Endothelial cell of umbilical vein (primary cell): ENCODE data around the gene ADGRB2. TPM values are rescaled to one million over a fixed set of nuclear protein-coding genes. Genes with fewer than 3 reads are reported as not detected.

Experiments used
- BruUV-seq: library from RNA; stranded (reverse); fragments of 400-500 nt; replicated peaks from 2 replicates; lab custom pipeline; 2021; lab: Mats Ljungman, UMichigan
- CTCF ChIA-PET: fragments of 300-600, 350-600 bp; sonication (Branson Sonifier 250); formaldehyde crosslinking; loops from one replicate; lab custom pipeline; 2021; ENCODE audit warnings: antibody characterized with exemption, inconsistent platforms; lab: Charles Lee
- POLR2A ChIA-PET: fragments of 300-600, 350-600 bp; sonication (Branson Sonifier 250); formaldehyde crosslinking; loops from one replicate; lab custom pipeline; 2021; ENCODE audit warnings: antibody characterized with exemption, inconsistent platforms; lab: Charles Lee
- DNase-seq: peaks from one replicate; pipeline ENCODE4 v3.0.0-alpha.2; 2011; ENCODE audit warnings: low read depth, low spot score
- FAIRE-seq: peaks from 2 replicates; lab custom pipeline; 2011; peaks lifted over from hg19 to GRCh38; lab: Jason Lieb, UNC
- H2AFZ ChIP-seq: 2 replicates; pipeline ENCODE4 v1.6.0; 2012; ENCODE audit warnings: low read depth, low read length, control low read depth, inconsistent platforms
- H3K27ac ChIP-seq: 2 replicates; pipeline ENCODE4 v1.5.1; 2011; ENCODE audit warnings: low read depth, mild to moderate bottlenecking, control low read depth, low read length, moderate library complexity; ENCODE audit not compliant: insufficient read depth
- H3K27me3 ChIP-seq, 2 experiments: 2 replicates each; pipeline versions ENCODE4 v1.6.0 to v1.6.1; 2011; ENCODE audit warnings: low read length in 2 of 2, mixed read lengths in 1 of 2; ENCODE audit not compliant: control insufficient read depth in 2 of 2, insufficient read depth in 2 of 2
- H3K36me3 ChIP-seq, 2 experiments: 2 replicates in 1 of 2; 3 replicates in 1 of 2; pipeline ENCODE4 v1.5.1; 2011; ENCODE audit warnings: low read length in 2 of 2, mild to moderate bottlenecking in 1 of 2, moderate library complexity in 1 of 2; ENCODE audit not compliant: control insufficient read depth in 2 of 2, insufficient read depth in 2 of 2; ENCODE audit errors: extremely low read depth in 1 of 2
- H3K4me1 ChIP-seq: 3 replicates; pipeline ENCODE4 v1.5.1; 2011; ENCODE audit warnings: mild to moderate bottlenecking, low read length; ENCODE audit not compliant: control insufficient read depth, insufficient read depth; ENCODE audit errors: extremely low read depth
- H3K4me2 ChIP-seq: 2 replicates; pipeline ENCODE4 v1.6.1; 2011; ENCODE audit warnings: low read length, control low read depth, mixed read lengths; ENCODE audit not compliant: insufficient read depth
- H3K4me3 ChIP-seq, 3 experiments: fragments of 200-600 bp in 1 of 3; sonication (generic), shearing (Covaris generic) in 1 of 3; replicated peaks in 1 of 3; 2 replicates each; pipeline ENCODE4 v1.5.1; 2011 to 2016; ENCODE audit warnings: control low read depth in 3 of 3, low read length in 3 of 3, mild to moderate bottlenecking in 2 of 3, inconsistent platforms in 1 of 3, low read depth in 1 of 3, moderate library complexity in 1 of 3; ENCODE audit not compliant: insufficient read depth in 1 of 3
- H3K79me2 ChIP-seq: 2 replicates; pipeline ENCODE4 v1.6.0; 2012; ENCODE audit warnings: low read length, inconsistent platforms; ENCODE audit not compliant: control insufficient read depth, insufficient read depth
- H3K9ac ChIP-seq: replicated peaks from 2 replicates; pipeline ENCODE3; 2011; ENCODE audit warnings: low read length, control low read depth; ENCODE audit not compliant: insufficient read depth; ENCODE audit errors: extremely low read depth
- H3K9me1 ChIP-seq: replicated peaks from 3 replicates; pipeline ENCODE4 v1.6.0; 2011; ENCODE audit warnings: mild to moderate bottlenecking, low read length; ENCODE audit not compliant: control insufficient read depth, insufficient read depth; ENCODE audit errors: extremely low read depth
- H3K9me3 ChIP-seq: replicated peaks from 2 replicates; pipeline ENCODE4 v1.5.1; 2012; ENCODE audit warnings: low read length, inconsistent platforms; ENCODE audit not compliant: control insufficient read depth, insufficient read depth
- H4K20me1 ChIP-seq: replicated peaks from 2 replicates; pipeline ENCODE3; 2011; ENCODE audit warnings: mild to moderate bottlenecking, low read length; ENCODE audit not compliant: control insufficient read depth, insufficient read depth; ENCODE audit errors: extremely low read depth
- EZH2 ChIP-seq: IDR thresholded peaks from 2 replicates; pipeline ENCODE4 v1.6.1; 2012; ENCODE audit warnings: borderline replicate concordance, low read depth, mild to moderate bottlenecking, moderate library complexity, low read length, inconsistent platforms; ENCODE audit not compliant: severe bottlenecking
- FOS ChIP-seq: IDR thresholded peaks from 2 replicates; pipeline ENCODE4 v1.6.1; 2011; ENCODE audit warnings: mild to moderate bottlenecking, low read length, moderate library complexity, borderline replicate concordance; ENCODE audit not compliant: insufficient read depth
- GATA2 ChIP-seq: IDR thresholded peaks from 2 replicates; pipeline ENCODE4 v1.7.0; 2011; ENCODE audit warnings: low read depth, mild to moderate bottlenecking, moderate library complexity, mixed read lengths, low read length; ENCODE audit not compliant: insufficient read length, insufficient read depth
- JUN ChIP-seq: IDR thresholded peaks from 2 replicates; pipeline ENCODE4 v1.6.1; 2011; ENCODE audit warnings: borderline replicate concordance, low read depth; ENCODE audit not compliant: insufficient read length, insufficient read depth
- MAX ChIP-seq: IDR thresholded peaks from 2 replicates; pipeline ENCODE4 v1.6.1; 2011; ENCODE audit not compliant: insufficient read depth, insufficient read length
- MYC ChIP-seq: IDR thresholded peaks from one replicate; pipeline ENCODE4 v1.6.1; 2011; ENCODE audit warnings: mild to moderate bottlenecking, low read depth, low read length
- POLR2A ChIP-seq: IDR thresholded peaks from 2 replicates; pipeline ENCODE4 v1.6.1; 2012; ENCODE audit warnings: low read depth, mild to moderate bottlenecking, control low read depth, low read length
- POLR2AphosphoS5 ChIP-seq: IDR thresholded peaks from 2 replicates; pipeline ENCODE4 v1.6.1; 2012; ENCODE audit warnings: low read depth, mild to moderate bottlenecking, control low read depth, low read length, moderate library complexity; ENCODE audit not compliant: insufficient read depth
- dilution Hi-C: fragments of 300-500 bp; cut with MboI; formaldehyde crosslinking; loops from one replicate; pipeline ENCODE4 v1.15.0; 2019; ENCODE audit warnings: low sequenced_read_pairs; ENCODE audit not compliant: extremely low pct_ligation_motif_present
- intact Hi-C: fragments of 100-400 bp; cut with micrococcal nuclease; formaldehyde crosslinking; loops from one replicate; pipeline ENCODE4 v1.10.0; 2022
- polyA plus RNA-seq, 4 experiments: library from polyadenylated mRNA; depleted of rRNA in 3 of 4; stranded (reverse) in 3 of 4; unstranded in 1 of 4; fragments of >200 nt; gene quantifications; 2 replicates each; pipeline versions ENCODE4 v1.2.1 to v1.2.3, GENCODE V29; 2011 to 2012; ENCODE audit warnings: missing spikeins in 1 of 4
- total RNA-seq: library from RNA; stranded (reverse); gene quantifications from 2 replicates; pipeline ENCODE4 v1.2.3, GENCODE V29; 2021

ADGRB2 gene
- total and polyA plus RNA-seq, 2 donors (not counting 3 experiments of a cell fraction or from before 2014, with no cell fraction given) = 1.3 to 1.5 TPM

GRCh38 chr1:31694964-31695313 is 69.2 kb downstream of the ADGRB2 start:
- Histone ChIP-seq H3K4me2 (no peak overlapping the region), H3K9me1 (no peaks in the 10 kb centered on the region), H4K20me1 (no peaks in the 10 kb centered on the region), H2AFZ (no peak overlapping the region), H3K79me2 (no peaks in the 10 kb centered on the region), H3K27me3 (no peaks in the 10 kb centered on the region), H3K9me3 (no peaks in the 10 kb centered on the region), H3K9ac (no peak overlapping the region), H3K4me1 (peaks cover 6% of the 10 kb centered on the region), H3K36me3 (no peaks in the 10 kb centered on the region), H3K4me3 (no peak overlapping the region), H3K27ac (no peak overlapping the region)
- TF ChIP-seq POLR2AphosphoS5 (no peak), EZH2 (no peak), MAX (no peak), MYC (no peak), GATA2 (no peak), FOS (no peak), POLR2A (no peak), JUN (no peak)
- BruUV-seq = no TSS peak
- dilution Hi-C loops = no loop called here
- POLR2A ChIA-PET = no interaction called here
- DNase-seq = no peak
- intact Hi-C loops = no loop called here
- no peak for FAIRE-seq
- CTCF ChIA-PET = interaction anchor here (0.9 to 2.6 kb wide), 2 partner anchors 10 to 21 kb away, joined by 4 to 9 read pairs; no protein-coding TSS in a partner anchor
